ENCODE measurements around the gene BDP1.

- no peak for TF ChIP-seq CTCF (IDR thresholded peaks at IDR 0.05)
- no peak for TF ChIP-seq POLR2A (IDR thresholded peaks at IDR 0.05)
Measured at GRCh38 chr5:71457106-71457505, 1.7 kb downstream of the BDP1 start.
